Measurements from ENCODE around the gene NLE1. TPM values are rescaled to one million over a fixed set of nuclear protein-coding genes. Genes with fewer than 3 reads are reported as not detected.

NLE1 gene
- total and polyA plus RNA-seq, 2 of the 8 experiments (the other 6 are each of a cell fraction or from before 2014, with no cell fraction given) = 50.4 to 51.5 TPM

GRCh38 chr17:35086931-35087573 is 55.1 kb downstream of the NLE1 start:
- Histone ChIP-seq H4K5ac (ENCODE audit: insufficient read length, low read depth, low read length) (no peak overlapping the region), H3K23me2 (ENCODE audit: low read depth, low read length) (peaks cover 12% of the 10 kb centered on the region; the same call in 1 of the 2 replicates), H3K4me1 (replicated peaks in 1 of 4; ENCODE audit: control insufficient read depth in 3 of 4, insufficient read depth in 4 of 4, low read length in 3 of 4) (peaks cover 8 to 23% (median 12%) of the 10 kb centered on the region in 4 experiments), H4K91ac (replicated peaks; ENCODE audit: insufficient read length, low read length) (no peak overlapping the region), H2BK20ac (ENCODE audit: low read length) (no peak overlapping the region; the same call in 1 of the 2 replicates), H3K4me3 (ENCODE audit: extremely low read depth in 1 of 4, insufficient read depth in 2 of 4, low read depth in 3 of 4, low read length in 4 of 4) (peak overlapping the region in 1 of 4 experiments; percentile 7; a peak in 1 of 8 replicates), H3K18ac (ENCODE audit: extremely low read depth, low read length) (no peak overlapping the region), H4K8ac (ENCODE audit: extremely low read depth, insufficient read depth, low read length) (no peak overlapping the region), H3K23ac (ENCODE audit: insufficient read length) (no peak overlapping the region), H3K4ac (replicated peaks; ENCODE audit: insufficient read length, low read depth, low read length) (no peak overlapping the region), H4K20me1 (replicated peaks in 1 of 2; ENCODE audit: control insufficient read depth in 1 of 2, insufficient read depth in 2 of 2, low read length in 2 of 2) (no peaks in the 10 kb centered on the region), H3K36me3 (ENCODE audit: control insufficient read depth in 2 of 4, insufficient read depth in 4 of 4, low read length in 3 of 4) (no peaks in the 10 kb centered on the region), H2BK15ac (ENCODE audit: low read length) (0 out of 2 replicates have a peak overlapping the region, but pooled peaks have one; percentile 31), H2BK120ac (replicated peaks; ENCODE audit: low read depth, low read length) (no peak overlapping the region), H2AK5ac (ENCODE audit: low read depth, low read length) (no peak overlapping the region), H2AFZ (ENCODE audit: low read length) (no peak overlapping the region), H3K4me2 (ENCODE audit: insufficient read depth in 1 of 2, low read depth in 2 of 2, low read length in 2 of 2) (peak overlapping the region; percentile 3 to 38; a peak in 2 of 4 replicates), H3K56ac (replicated peaks; ENCODE audit: insufficient read length, low read depth, low read length) (no peak overlapping the region), H2BK12ac (ENCODE audit: low read depth, low read length) (peak overlapping the region; percentile 75; the same call in 1 of the 2 replicates), H3K79me2 (ENCODE audit: control insufficient read depth in 1 of 2, insufficient read depth in 2 of 2, low read length in 2 of 2) (peaks cover 0 to 2% of the 10 kb centered on the region in 2 experiments; a peak in 1 of 4 replicates), H3K9ac (replicated peaks in 1 of 4; ENCODE audit: extremely low read depth in 1 of 4, low read depth in 3 of 4, low read length in 3 of 4) (no peak overlapping the region), H3K14ac (ENCODE audit: insufficient read length) (no peak overlapping the region), H3K79me1 (ENCODE audit: low read depth, low read length) (no peaks in the 10 kb centered on the region; the same call in 1 of the 2 replicates), H3K27me3 (replicated peaks in 1 of 4; ENCODE audit: control insufficient read depth in 3 of 4, extremely low read depth in 1 of 4, insufficient read depth in 3 of 4, low read length in 3 of 4) (no peaks in the 10 kb centered on the region), H3K27ac (ENCODE audit: low read depth, low read length) (no peak overlapping the region), H2BK5ac (ENCODE audit: low read depth, low read length) (no peak overlapping the region), H3K9me3 (ENCODE audit: insufficient read depth in 2 of 2, low read depth in 1 of 2, low read length in 1 of 2) (no peaks in the 10 kb centered on the region)
- WGBS, 2 experiments (ENCODE audit: extremely low coverage in 1 of 2, insufficient coverage in 1 of 2, insufficient read length in 1 of 2, insufficient replicate concordance in 2 of 2, low coverage in 1 of 2, low lambda C conversion rate in 2 of 2, missing lambda C conversion rate in 1 of 2) = 87% methylated on average over 8 of the region's 8 CpGs; no CpG with 5 or more reads in 1 of the 2 experiments
- DNase-seq (ENCODE audit: low read depth in 1 of 2, low spot score in 2 of 2) = no peak
- no peak for TF ChIP-seq MAX (IDR thresholded peaks at IDR 0.05)
- TF ChIP-seq GTF2F1 (IDR thresholded peaks at IDR 0.05; ENCODE audit: borderline replicate concordance, low read depth, low read length) = no peak
- no peak for FAIRE-seq
- ChIA-PET POLR2A (ENCODE audit: partially characterized antibody) (interaction anchor here (0.9 to 1.6 kb wide), 6 partner anchors 9 to 87 kb away, joined by 3 to 7 read pairs (median 3); partner anchors contain the start of gene RFFL), CTCF (ENCODE audit: partially characterized antibody) (interaction anchor here (0.6 to 1.4 kb wide), 5 partner anchors 15 to 649 kb away, joined by 3 to 4 read pairs (median 3); no protein-coding TSS in a partner anchor)
